Panc1 (cell line): Measurements from ENCODE around the gene WTAP.

ENCODE experiments used
- CTCF ChIP-seq: fragments of 450-650 bp; IDR thresholded peaks from 2 replicates; pipeline ENCODE4 v1.5.1; 2017; ENCODE audit warnings: mild to moderate bottlenecking
- POLR2AphosphoS5 ChIP-seq: IDR thresholded peaks from 2 replicates; pipeline ENCODE4 v1.6.1; 2012; ENCODE audit warnings: mild to moderate bottlenecking, low read depth, low read length, moderate library complexity

DNA sequence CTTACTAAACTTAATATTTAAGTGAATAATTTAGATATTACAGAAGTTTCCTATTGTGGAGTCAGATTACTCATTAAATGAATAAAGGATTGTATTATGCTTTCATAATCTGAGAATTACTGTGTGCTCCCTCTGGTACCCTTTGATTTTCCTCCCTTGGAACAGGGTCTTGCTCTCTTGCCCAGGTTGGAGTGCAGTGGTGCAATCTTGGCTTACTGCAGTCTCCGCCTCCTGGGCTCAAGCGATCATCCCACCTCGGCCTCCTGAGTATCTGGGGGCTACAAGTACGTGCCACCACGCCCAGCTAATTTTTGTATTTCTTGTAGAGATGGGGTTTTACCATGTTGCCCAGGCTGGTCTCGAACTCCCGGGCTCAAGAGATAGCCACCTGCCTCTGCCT lies 9.6 kb downstream of the WTAP start:
- TF ChIP-seq POLR2AphosphoS5 (no peak), CTCF (no peak)
